C4-2B (cell line): ENCODE measurements around the gene CFAP47.

ENCODE experiments used
- H3K27ac ChIP-seq: fragments of 450-650 bp; 2 replicates; pipeline ENCODE4 v1.5.1; 2017
- ZFX ChIP-seq: fragments of 450-650 bp; IDR thresholded peaks from 2 replicates; pipeline ENCODE4 v1.6.1; 2017
- TF ChIP-seq, protein P1 (sequence below): fragments of 450-650 bp; conservative IDR thresholded peaks from 2 replicates; pipeline ENCODE4 v1.5.1; 2017; ENCODE audit warnings: mild to moderate bottlenecking

CFAP47 gene

DNA sequence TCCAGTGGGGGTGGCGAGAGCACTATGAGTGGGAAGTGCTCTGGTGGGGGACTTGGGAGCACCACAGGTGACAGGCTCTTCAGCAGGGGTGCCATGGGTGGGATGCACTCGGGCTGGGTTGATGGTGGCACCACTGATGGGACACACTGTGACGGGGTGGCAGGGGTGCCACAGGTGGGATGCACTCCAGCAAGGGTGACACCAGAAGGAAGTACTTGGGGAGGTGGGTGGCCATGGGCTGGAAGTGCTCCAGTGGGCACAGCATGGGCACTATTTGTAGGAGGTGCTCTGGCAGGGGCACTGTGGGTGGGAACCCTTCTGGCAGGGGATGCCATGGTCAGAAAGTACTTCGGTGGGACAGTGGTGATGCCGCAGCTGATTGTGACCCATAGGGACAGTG is 346.6 kb downstream of the CFAP47 start:
- TF ChIP-seq ZFX, result no peak
- TF ChIP-seq, protein P1, sequence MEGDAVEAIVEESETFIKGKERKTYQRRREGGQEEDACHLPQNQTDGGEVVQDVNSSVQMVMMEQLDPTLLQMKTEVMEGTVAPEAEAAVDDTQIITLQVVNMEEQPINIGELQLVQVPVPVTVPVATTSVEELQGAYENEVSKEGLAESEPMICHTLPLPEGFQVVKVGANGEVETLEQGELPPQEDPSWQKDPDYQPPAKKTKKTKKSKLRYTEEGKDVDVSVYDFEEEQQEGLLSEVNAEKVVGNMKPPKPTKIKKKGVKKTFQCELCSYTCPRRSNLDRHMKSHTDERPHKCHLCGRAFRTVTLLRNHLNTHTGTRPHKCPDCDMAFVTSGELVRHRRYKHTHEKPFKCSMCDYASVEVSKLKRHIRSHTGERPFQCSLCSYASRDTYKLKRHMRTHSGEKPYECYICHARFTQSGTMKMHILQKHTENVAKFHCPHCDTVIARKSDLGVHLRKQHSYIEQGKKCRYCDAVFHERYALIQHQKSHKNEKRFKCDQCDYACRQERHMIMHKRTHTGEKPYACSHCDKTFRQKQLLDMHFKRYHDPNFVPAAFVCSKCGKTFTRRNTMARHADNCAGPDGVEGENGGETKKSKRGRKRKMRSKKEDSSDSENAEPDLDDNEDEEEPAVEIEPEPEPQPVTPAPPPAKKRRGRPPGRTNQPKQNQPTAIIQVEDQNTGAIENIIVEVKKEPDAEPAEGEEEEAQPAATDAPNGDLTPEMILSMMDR, result no peak
- H3K27ac ChIP-seq, result no peak overlapping the region

- TF ChIP-seq ZFX, result no peak
- TF ChIP-seq, protein P1, result no peak
- no peak overlapping the region for H3K27ac ChIP-seq
Measured at GRCh38 chrX:36310136-36310535, 390.6 kb downstream of the CFAP47 start.

DNA sequence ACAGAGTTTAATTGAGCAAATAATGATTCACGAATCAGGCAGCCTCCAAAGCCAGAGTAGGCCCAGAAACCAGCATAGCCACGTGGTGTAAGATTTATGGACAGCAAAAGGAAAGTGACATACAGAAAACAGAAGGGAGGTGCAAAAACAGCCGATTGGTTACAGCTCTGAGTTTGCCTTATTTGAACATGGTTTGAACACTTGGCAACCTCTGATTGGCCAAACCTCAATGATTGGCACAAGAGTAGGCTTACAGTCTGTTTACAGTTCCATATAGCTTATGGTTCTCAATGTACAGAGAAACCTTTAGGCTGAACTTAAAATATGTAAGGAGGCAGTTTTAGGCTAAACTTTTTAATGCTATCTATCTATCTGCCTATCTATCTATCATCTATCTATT is 394.8 kb downstream of the CFAP47 start:
- TF ChIP-seq, protein P1, result no peak
- TF ChIP-seq ZFX, result no peak
- no peak overlapping the region for H3K27ac ChIP-seq

DNA sequence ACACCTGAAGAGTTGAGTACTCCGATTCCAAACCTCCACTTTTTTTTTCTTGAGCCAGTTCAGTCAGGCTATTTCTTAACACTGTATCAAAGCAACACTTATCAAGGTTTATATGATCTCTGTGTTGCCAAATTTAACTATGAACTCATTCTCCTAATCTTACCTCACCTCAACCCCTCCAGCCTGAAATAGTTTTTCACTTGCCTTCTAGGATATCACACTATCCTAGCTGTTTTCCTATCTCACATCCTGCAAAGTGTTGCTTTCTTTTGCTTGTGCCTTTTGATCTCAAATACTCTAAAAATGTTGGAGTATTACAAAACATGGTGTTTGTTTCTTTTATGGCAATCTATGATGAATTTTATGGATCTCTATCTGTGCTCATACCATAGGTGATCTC is 415.0 kb downstream of the CFAP47 start:
- TF ChIP-seq, protein P1, result no peak
- no peak for TF ChIP-seq ZFX
- no peak overlapping the region for H3K27ac ChIP-seq

DNA sequence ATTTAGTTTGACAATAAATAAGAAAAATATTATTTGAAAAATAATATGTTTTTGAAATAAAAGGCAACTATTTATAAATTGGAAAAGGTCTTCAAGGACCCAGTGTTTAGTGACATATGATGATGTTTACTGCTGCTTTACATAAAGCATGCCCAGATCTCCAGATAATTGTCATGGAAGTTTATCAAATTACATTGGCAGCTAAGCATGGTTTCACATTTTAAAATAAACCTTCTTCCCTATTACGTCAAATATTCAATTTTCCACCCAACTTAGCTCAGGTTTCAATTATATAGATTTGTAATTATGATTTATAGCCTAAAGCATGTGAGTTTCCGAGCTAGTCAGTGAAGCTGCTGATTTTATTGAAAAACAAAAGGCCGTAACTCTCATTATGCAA is 417.2 kb downstream of the CFAP47 start:
- H3K27ac ChIP-seq, result no peak overlapping the region
- TF ChIP-seq, protein P1, result no peak
- no peak for TF ChIP-seq ZFX

- H3K27ac ChIP-seq, result no peak overlapping the region
- no peak for TF ChIP-seq ZFX
- TF ChIP-seq, protein P1, result no peak
Measured at GRCh38 chrX:36344301-36344700, 424.8 kb downstream of the CFAP47 start.

- no peak overlapping the region for H3K27ac ChIP-seq
- TF ChIP-seq, protein P1, result no peak
- no peak for TF ChIP-seq ZFX
Measured at GRCh38 chrX:36348509-36348908, 429.0 kb downstream of the CFAP47 start.
